ENCODE results near the gene LAMA4.

Gene LAMA4

GRCh38 chr6:112296122-112296521 lies 41.8 kb upstream of the LAMA4 start:
- no peak overlapping the region for H3K4me3 ChIP-seq (ENCODE audit: low read length)
- DNase-seq (ENCODE audit: low read depth): peak; percentile 57
- TF ChIP-seq CTCF (IDR thresholded peaks at IDR 0.05; ENCODE audit: insufficient read depth, low read depth, low read length, missing control alignments): peak; percentile 48

- H3K4me3 ChIP-seq (ENCODE audit: low read length): no peak overlapping the region
- no peak for DNase-seq (ENCODE audit: low read depth)
- no peak for TF ChIP-seq CTCF (IDR thresholded peaks at IDR 0.05; ENCODE audit: insufficient read depth, low read depth, low read length, missing control alignments)
Observed at GRCh38 chr6:112291161-112291762, 36.9 kb upstream of the LAMA4 start.

GRCh38 chr6:112289038-112289566 lies 34.7 kb upstream of the LAMA4 start:
- no peak for TF ChIP-seq CTCF (IDR thresholded peaks at IDR 0.05; ENCODE audit: insufficient read depth, low read depth, low read length, missing control alignments)
- H3K4me3 ChIP-seq (ENCODE audit: low read length): no peak overlapping the region
- no peak for DNase-seq (ENCODE audit: low read depth)

- TF ChIP-seq CTCF (IDR thresholded peaks at IDR 0.05; ENCODE audit: insufficient read depth, low read depth, low read length, missing control alignments): no peak
- H3K4me3 ChIP-seq (ENCODE audit: low read length): no peak overlapping the region
- DNase-seq (ENCODE audit: low read depth): no peak
Observed at GRCh38 chr6:112288475-112288874, 34.1 kb upstream of the LAMA4 start.

- H3K4me3 ChIP-seq (ENCODE audit: low read length): no peak overlapping the region
- no peak for TF ChIP-seq CTCF (IDR thresholded peaks at IDR 0.05; ENCODE audit: insufficient read depth, low read depth, low read length, missing control alignments)
- DNase-seq (ENCODE audit: low read depth): no peak
Observed at GRCh38 chr6:112287577-112288225, 33.3 kb upstream of the LAMA4 start.

GRCh38 chr6:112286500-112287144 lies 32.3 kb upstream of the LAMA4 start:
- TF ChIP-seq CTCF (IDR thresholded peaks at IDR 0.05; ENCODE audit: insufficient read depth, low read depth, low read length, missing control alignments): no peak
- H3K4me3 ChIP-seq (ENCODE audit: low read length): no peak overlapping the region
- DNase-seq (ENCODE audit: low read depth): no peak

Data from epithelial cell of esophagus (primary cell).